H9 (cell line): ENCODE data around the gene MTA2. TPM values are rescaled to one million over a fixed set of nuclear protein-coding genes. Genes with fewer than 3 reads are reported as not detected.

Source experiments
- DNase-seq: peaks from one replicate; pipeline ENCODE4 v3.0.0-alpha.2; 2017
- H2AFZ ChIP-seq: one replicate; pipeline ENCODE4 v1.6.1; 2013; ENCODE audit warnings: mild to moderate bottlenecking, low read length, control low read depth, moderate library complexity
- H2AK5ac ChIP-seq: 2 replicates; pipeline ENCODE4 v1.6.1; 2013; ENCODE audit warnings: low read length, control low read depth, mixed read lengths; ENCODE audit not compliant: insufficient read length
- H2BK120ac ChIP-seq: one replicate; pipeline ENCODE4 v1.6.1; 2013; ENCODE audit warnings: low read depth, mild to moderate bottlenecking, low read length, control low read depth, inconsistent platforms; ENCODE audit not compliant: poor library complexity, severe bottlenecking
- H2BK12ac ChIP-seq: 2 replicates; pipeline ENCODE4 v1.6.1; 2013; ENCODE audit warnings: low read length, control low read depth, mixed read lengths, low read depth; ENCODE audit not compliant: insufficient read length
- H2BK15ac ChIP-seq: 2 replicates; pipeline ENCODE4 v1.6.1; 2013; ENCODE audit warnings: low read depth, low read length, control low read depth
- H2BK20ac ChIP-seq: one replicate; pipeline ENCODE4 v1.6.1; 2013; ENCODE audit warnings: low read depth, mild to moderate bottlenecking, low read length, control low read depth, inconsistent platforms; ENCODE audit not compliant: poor library complexity, severe bottlenecking
- H2BK5ac ChIP-seq: 2 replicates; pipeline ENCODE4 v1.6.1; 2013; ENCODE audit warnings: low read length, control low read depth, mixed read lengths; ENCODE audit not compliant: insufficient read length
- H3K14ac ChIP-seq: 2 replicates; pipeline ENCODE4 v1.6.1; 2013; ENCODE audit warnings: low read length, control low read depth; ENCODE audit not compliant: insufficient read depth
- H3K18ac ChIP-seq: 2 replicates; pipeline ENCODE4 v1.6.1; 2013; ENCODE audit warnings: low read depth, mild to moderate bottlenecking, mixed read lengths, low read length, control low read depth; ENCODE audit not compliant: insufficient read length
- H3K23ac ChIP-seq: 2 replicates; pipeline ENCODE4 v1.6.1; 2013; ENCODE audit warnings: low read length, control low read depth, mixed read lengths, low read depth; ENCODE audit not compliant: insufficient read length
- H3K23me2 ChIP-seq: 2 replicates; pipeline ENCODE4 v1.6.1; 2013; ENCODE audit warnings: low read depth, mild to moderate bottlenecking, mixed read lengths, low read length, control low read depth; ENCODE audit not compliant: insufficient read length, poor library complexity, severe bottlenecking
- H3K27ac ChIP-seq: 2 replicates; pipeline ENCODE4 v1.5.1; 2013; ENCODE audit warnings: low read length, control low read depth, mixed read lengths, low read depth; ENCODE audit not compliant: insufficient read length
- H3K27me3 ChIP-seq: 2 replicates; pipeline ENCODE4 v1.6.1; 2013; ENCODE audit warnings: low read length, control low read depth, inconsistent platforms; ENCODE audit not compliant: insufficient read depth
- H3K4ac ChIP-seq: 2 replicates; pipeline ENCODE4 v1.6.1; 2013; ENCODE audit warnings: low read depth, mild to moderate bottlenecking, control low read depth, inconsistent platforms, low read length, moderate library complexity
- H3K4me1 ChIP-seq: 2 replicates; pipeline ENCODE4 v1.6.1; 2013; ENCODE audit warnings: low read length, control low read depth, inconsistent platforms; ENCODE audit not compliant: insufficient read depth
- H3K4me2 ChIP-seq: 2 replicates; pipeline ENCODE4 v1.6.1; 2013; ENCODE audit warnings: low read length, control low read depth, mixed read lengths; ENCODE audit not compliant: insufficient read length, insufficient read depth
- H3K56ac ChIP-seq: 2 replicates; pipeline ENCODE4 v1.6.1; 2013; ENCODE audit warnings: low read depth, mild to moderate bottlenecking, mixed read lengths, low read length, control low read depth; ENCODE audit not compliant: insufficient read length
- H3K79me1 ChIP-seq: 2 replicates; pipeline ENCODE4 v1.6.1; 2013; ENCODE audit warnings: low read depth, mild to moderate bottlenecking, moderate library complexity, low read length, control low read depth, inconsistent platforms; ENCODE audit not compliant: insufficient read depth, poor library complexity, severe bottlenecking
- H3K79me2 ChIP-seq: 2 replicates; pipeline ENCODE4 v1.6.1; 2013; ENCODE audit warnings: low read length, control low read depth, inconsistent platforms; ENCODE audit not compliant: insufficient read depth
- H3K9ac ChIP-seq: 2 replicates; pipeline ENCODE4 v1.6.1; 2013; ENCODE audit warnings: low read length, control low read depth, mixed read lengths; ENCODE audit not compliant: insufficient read length; ENCODE audit errors: extremely low read depth
- H3K9me3 ChIP-seq: one replicate; pipeline ENCODE4 v1.6.1; 2013; ENCODE audit warnings: low read depth, low read length, inconsistent platforms; ENCODE audit not compliant: control insufficient read depth
- H3T11ph ChIP-seq: one replicate; pipeline ENCODE4 v1.6.1; 2013; ENCODE audit warnings: mild to moderate bottlenecking, low read length, control low read depth, inconsistent platforms
- H4K20me1 ChIP-seq: one replicate; pipeline ENCODE4 v1.6.1; 2013; ENCODE audit not compliant: control insufficient read depth, insufficient read length, insufficient read depth
- H4K5ac ChIP-seq: 2 replicates; pipeline ENCODE4 v1.6.1; 2013; ENCODE audit warnings: low read depth, mild to moderate bottlenecking, mixed read lengths, low read length, control low read depth; ENCODE audit not compliant: insufficient read length
- H4K8ac ChIP-seq: replicated peaks from 2 replicates; pipeline ENCODE4 v1.6.1; 2013; ENCODE audit warnings: low read length, control low read depth, mixed read lengths, low read depth; ENCODE audit not compliant: insufficient read length
- H4K91ac ChIP-seq: 2 replicates; pipeline ENCODE4 v1.6.1; 2013; ENCODE audit warnings: low read depth, mild to moderate bottlenecking, moderate library complexity, mixed read lengths, low read length, control low read depth; ENCODE audit not compliant: insufficient read length
- H3K27ac Mint-ChIP-seq, 3 experiments: 2 replicates in 2 of 3; 3 replicates in 1 of 3; pipeline ENCODE4 v1.8.0; 2020 to 2021; ENCODE audit warnings: mixed read lengths in 3 of 3, mild to moderate bottlenecking in 1 of 3, moderate library complexity in 1 of 3
- H3K27me3 Mint-ChIP-seq: 2 replicates; pipeline ENCODE4 v1.8.0; 2021; ENCODE audit warnings: low read depth, mild to moderate bottlenecking, moderate library complexity, mixed read lengths
- H3K36me3 Mint-ChIP-seq, 3 experiments: 2 replicates in 2 of 3; 3 replicates in 1 of 3; pipeline ENCODE4 v1.8.0; 2020 to 2021; ENCODE audit warnings: low read depth in 3 of 3, mixed read lengths in 3 of 3; ENCODE audit not compliant: insufficient read depth in 1 of 3
- H3K4me1 Mint-ChIP-seq, 2 experiments: 2 replicates each; pipeline ENCODE4 v1.8.0; 2020; ENCODE audit warnings: mixed read lengths in 2 of 2
- H3K4me3 Mint-ChIP-seq, 2 experiments: 2 replicates in 1 of 2; 3 replicates in 1 of 2; pipeline ENCODE4 v1.8.0; 2020 to 2021; ENCODE audit warnings: mild to moderate bottlenecking in 2 of 2, mixed read lengths in 2 of 2, moderate library complexity in 1 of 2
- H3K9me3 Mint-ChIP-seq, 2 experiments: 2 replicates in 1 of 2; 3 replicates in 1 of 2; pipeline ENCODE4 v1.8.0; 2020; ENCODE audit warnings: mild to moderate bottlenecking in 2 of 2, mixed read lengths in 2 of 2, moderate library complexity in 1 of 2
- CTCF ChIP-seq: fragments of 200-600 bp; sonication (generic); conservative IDR thresholded peaks from 3 replicates; pipeline ENCODE4 v1.8.0; 2021; ENCODE audit warnings: antibody characterized with exemption, mild to moderate bottlenecking
- WGBS: extraction: QIAGEN DNeasy Blood & Tissue Kit; methylation state at CpG from one replicate; pipeline ENCODE4 v1.1.7; 2013; ENCODE audit warnings: missing lambda C conversion rate, low lambda C conversion rate, mixed read lengths; ENCODE audit not compliant: insufficient read length; ENCODE audit errors: extremely low coverage; 5-methylcytosine and 5-hydroxymethylcytosine counted together
- total RNA-seq: library from RNA; stranded (reverse); gene quantifications from 2 replicates; pipeline ENCODE4 v1.2.1, GENCODE V29; 2021

Gene MTA2
- total RNA-seq, 1 experiment from 2014 or later, result 143 TPM

GRCh38 chr11:62621567-62622470, 20.2 kb upstream of the MTA2 start, which contains the start of gene B3GAT3:
B3GAT3 (minus strand) TSS chr11:62621986; CDS start chr11:62621947, 39 bp downstream.
- Mint-ChIP-seq H3K4me3 (peak within 1 kb of the TSS; percentile 95 to 98), H3K4me1 (peaks cover 17 to 19% of the 10 kb centered on the region in 2 experiments), H3K9me3 (no peaks in the 10 kb centered on the region), H3K27ac (peak within 1 kb of the TSS; percentile 95 to 98 (median 96)), H3K27me3 (no peaks in the 10 kb centered on the region), H3K36me3 (peaks cover 19 to 39% (median 38%) of the 10 kb centered on the region in 3 experiments; a peak in 6 of 7 replicates)
- Histone ChIP-seq H2BK5ac (no peak within 1 kb of the TSS), H2AK5ac (no peak within 1 kb of the TSS), H3K9ac (peak within 1 kb of the TSS; percentile 85), H4K20me1 (no peaks in the 10 kb centered on the region), H3K27ac (no peak within 1 kb of the TSS), H3K79me1 (no peaks in the 10 kb centered on the region), H3K56ac (no peak within 1 kb of the TSS), H2BK12ac (no peak within 1 kb of the TSS), H3K4me1 (peaks cover 2% of the 10 kb centered on the region; the same call in 1 of the 2 replicates), H4K8ac (no peak within 1 kb of the TSS), H3K9me3 (no peaks in the 10 kb centered on the region), H4K91ac (no peak within 1 kb of the TSS), H2AFZ (no peak within 1 kb of the TSS), H3T11ph (no peak within 1 kb of the TSS), H2BK120ac (no peak within 1 kb of the TSS), H3K23ac (peak within 1 kb of the TSS; percentile 93), H3K14ac (peak within 1 kb of the TSS; percentile 83), H2BK20ac (no peak within 1 kb of the TSS), H3K4me2 (peak within 1 kb of the TSS; percentile 98), H2BK15ac (no peak within 1 kb of the TSS), H3K4ac (no peak within 1 kb of the TSS), H3K27me3 (no peaks in the 10 kb centered on the region), H3K23me2 (peaks cover 8% of the 10 kb centered on the region), H3K79me2 (no peaks in the 10 kb centered on the region; the same call in 1 of the 2 replicates), H4K5ac (no peak within 1 kb of the TSS), H3K18ac (peak within 1 kb of the TSS; percentile 87)
- DNase-seq, result peak; percentile 99
- no peak for TF ChIP-seq CTCF
- no CpG with 5 or more reads among the region's 77 CpGs for WGBS
